ENCODE measurements around the gene KCNIP1.

Gene KCNIP1

DNA sequence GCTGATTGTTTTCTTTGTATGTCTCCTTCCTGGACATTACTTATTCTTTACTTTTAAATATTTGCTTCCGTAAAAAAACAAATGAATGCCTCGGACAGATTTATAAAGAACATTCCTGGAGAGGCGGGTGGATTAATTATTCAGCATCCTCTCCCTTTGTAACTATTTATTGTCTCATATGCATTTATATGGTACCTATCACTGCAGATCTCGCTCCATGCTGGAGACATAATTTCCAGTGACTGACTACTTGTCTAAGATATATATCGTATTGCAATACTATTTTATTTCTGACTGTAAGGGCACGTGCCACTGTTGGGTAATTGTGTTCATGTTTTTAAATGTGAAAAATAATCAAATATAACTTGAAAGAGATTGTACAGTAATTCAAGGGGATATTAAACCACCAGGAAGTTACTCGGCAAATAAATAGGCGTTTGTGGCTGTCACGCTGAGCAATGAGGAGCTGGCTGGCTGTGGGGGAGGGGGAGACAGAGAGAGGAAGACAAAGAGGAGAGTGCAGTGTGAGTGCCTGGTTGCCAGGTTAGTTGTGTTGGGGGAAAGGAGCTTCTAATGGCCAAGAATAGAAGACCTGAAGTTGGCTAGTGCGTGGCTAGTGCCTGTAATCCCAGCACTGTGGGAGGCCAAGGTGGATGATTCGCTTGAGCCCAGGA is 147.9 kb downstream of the KCNIP1 start:
- peaks cover 0 to 3% of the 10 kb centered on the region in 2 experiments for H3K27me3 ChIP-seq (ENCODE audit: control insufficient read depth in 1 of 2, insufficient read depth in 1 of 2, low read length in 2 of 2)

DNA sequence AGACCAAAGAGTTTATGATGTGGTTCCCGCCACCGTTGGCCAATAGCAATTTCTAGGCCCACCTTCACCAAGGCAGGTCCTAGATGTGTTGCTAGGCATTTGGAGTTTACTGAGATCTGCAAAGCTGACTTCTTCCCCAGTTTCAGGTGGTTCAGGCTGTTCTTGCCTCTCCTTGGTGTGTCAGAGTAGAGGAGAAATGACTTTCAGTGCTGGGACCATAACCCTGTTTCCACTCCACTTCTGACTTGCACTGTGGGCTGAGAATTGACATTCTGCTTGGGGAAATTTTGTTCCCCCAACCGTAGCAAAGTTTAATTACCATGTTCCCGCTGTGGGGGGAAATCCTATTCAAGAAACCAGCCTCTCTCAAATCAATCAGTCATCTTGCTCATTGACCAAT is 151.7 kb downstream of the KCNIP1 start:
- peaks cover 0 to 4% of the 10 kb centered on the region in 2 experiments for H3K36me3 ChIP-seq (ENCODE audit: control insufficient read depth in 1 of 2, insufficient read depth in 2 of 2, low read depth in 1 of 2, low read length in 2 of 2)
- H3K18ac ChIP-seq (ENCODE audit: low read depth in 1 of 2, low read length in 2 of 2): no peak overlapping the region
- peaks cover 1 to 8% of the 10 kb centered on the region in 2 experiments for H3K27me3 ChIP-seq (ENCODE audit: control insufficient read depth in 1 of 2, insufficient read depth in 1 of 2, low read length in 2 of 2)
- H4K91ac ChIP-seq (ENCODE audit: low read length): no peak overlapping the region
- H3K9ac ChIP-seq (ENCODE audit: low read length): no peak overlapping the region
- H3K4me2 ChIP-seq (ENCODE audit: low read length, poor library complexity, severe bottlenecking): no peak overlapping the region
- H2BK120ac ChIP-seq (ENCODE audit: low read depth, low read length): no peak overlapping the region
- H3K4me3 ChIP-seq (ENCODE audit: insufficient read depth in 1 of 2, low read depth in 1 of 2, low read length in 2 of 2): no peak overlapping the region
- H2BK15ac ChIP-seq (ENCODE audit: low read depth, poor library complexity, severe bottlenecking): no peak overlapping the region
- no peak overlapping the region for H2AFZ ChIP-seq (ENCODE audit: low read depth, low read length)
- H3K14ac ChIP-seq (ENCODE audit: low read length in 2 of 2): peak overlapping the region in 1 of 2 experiments; percentile 48
- H3K79me1 ChIP-seq (replicated peaks; ENCODE audit: low read length, poor library complexity, severe bottlenecking): no peaks in the 10 kb centered on the region
- peaks cover 2% of the 10 kb centered on the region for H3K4me1 ChIP-seq (ENCODE audit: control insufficient read depth, insufficient read depth, low read depth, low read length)
- no peak overlapping the region for H2AK5ac ChIP-seq (ENCODE audit: low read length, severe bottlenecking)
- DNase-seq: no peak
- no peak overlapping the region for H2BK5ac ChIP-seq (ENCODE audit: low read depth, low read length, poor library complexity, severe bottlenecking)
- 85% methylated on average over 4 of the region's 4 CpGs for WGBS
- H4K8ac ChIP-seq (ENCODE audit: low read length): no peak overlapping the region
- H3K23ac ChIP-seq (ENCODE audit: low read length in 2 of 2): peak overlapping the region in 1 of 2 experiments; percentile 40
- H3K9me3 ChIP-seq (ENCODE audit: control insufficient read depth, low read length): no peaks in the 10 kb centered on the region
- no peak overlapping the region for H2BK12ac ChIP-seq (ENCODE audit: low read length in 2 of 2)
- H3K27ac ChIP-seq (ENCODE audit: low read length, poor library complexity, severe bottlenecking): no peak overlapping the region
- H3K4ac ChIP-seq (ENCODE audit: low read depth in 1 of 2, low read length in 2 of 2): no peak overlapping the region

More for the DNA sequence above, 147.9 kb downstream of the KCNIP1 start:
- no peak overlapping the region for H4K91ac ChIP-seq (ENCODE audit: low read length)
- no peak overlapping the region for H3K27ac ChIP-seq (ENCODE audit: low read length, poor library complexity, severe bottlenecking)
- no peak overlapping the region for H2BK5ac ChIP-seq (ENCODE audit: low read depth, low read length, poor library complexity, severe bottlenecking)
- H3K4ac ChIP-seq (ENCODE audit: low read depth in 1 of 2, low read length in 2 of 2): no peak overlapping the region
- peaks cover 0 to 4% of the 10 kb centered on the region in 2 experiments for H3K36me3 ChIP-seq (ENCODE audit: control insufficient read depth in 1 of 2, insufficient read depth in 2 of 2, low read depth in 1 of 2, low read length in 2 of 2)
- H3K4me1 ChIP-seq (ENCODE audit: control insufficient read depth, insufficient read depth, low read depth, low read length): peaks cover 2% of the 10 kb centered on the region
- no peaks in the 10 kb centered on the region for H3K79me1 ChIP-seq (replicated peaks; ENCODE audit: low read length, poor library complexity, severe bottlenecking)
- no peak overlapping the region for H3K4me3 ChIP-seq (ENCODE audit: insufficient read depth in 1 of 2, low read depth in 1 of 2, low read length in 2 of 2)
- no peak overlapping the region for H2BK120ac ChIP-seq (ENCODE audit: low read depth, low read length)
- no peak overlapping the region for H2BK15ac ChIP-seq (ENCODE audit: low read depth, poor library complexity, severe bottlenecking)
- no peak overlapping the region for H3K18ac ChIP-seq (ENCODE audit: low read depth in 1 of 2, low read length in 2 of 2)
- no peak overlapping the region for H2AK5ac ChIP-seq (ENCODE audit: low read length, severe bottlenecking)
- H4K8ac ChIP-seq (ENCODE audit: low read length): no peak overlapping the region
- no peak overlapping the region for H3K9ac ChIP-seq (ENCODE audit: low read length)
- no peak overlapping the region for H3K4me2 ChIP-seq (ENCODE audit: low read length, poor library complexity, severe bottlenecking)
- no peak overlapping the region for H3K14ac ChIP-seq (ENCODE audit: low read length in 2 of 2)
- no peak overlapping the region for H2AFZ ChIP-seq (ENCODE audit: low read depth, low read length)
- H2BK12ac ChIP-seq (ENCODE audit: low read length in 2 of 2): no peak overlapping the region
- H3K9me3 ChIP-seq (ENCODE audit: control insufficient read depth, low read length): no peaks in the 10 kb centered on the region
- no peak overlapping the region for H3K23ac ChIP-seq (ENCODE audit: low read length in 2 of 2)
- WGBS: 84% methylated on average over 10 of the region's 11 CpGs
- DNase-seq: no peak

DNA sequence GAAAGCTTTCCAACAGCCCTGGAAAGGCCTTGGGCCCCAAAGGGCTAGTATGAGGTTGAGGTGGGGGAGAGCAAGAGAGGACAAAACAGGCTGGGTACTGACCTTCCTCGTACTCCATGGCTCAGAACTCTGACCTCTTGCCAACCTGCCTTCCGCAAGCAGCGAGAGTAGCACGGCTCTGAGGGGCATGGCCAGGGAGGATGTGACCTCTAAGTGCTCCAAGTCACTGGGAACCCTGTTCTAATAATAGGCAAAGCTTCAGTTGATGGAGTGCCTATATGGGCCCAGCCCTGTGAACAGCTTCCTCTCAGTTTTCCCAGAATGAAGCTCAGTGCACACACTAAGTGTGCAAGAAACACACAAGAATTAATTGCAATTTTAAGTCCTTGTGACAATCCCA is 152.1 kb downstream of the KCNIP1 start:
- Histone ChIP-seq H3K18ac (ENCODE audit: low read depth in 1 of 2, low read length in 2 of 2) (no peak overlapping the region), H2BK15ac (ENCODE audit: low read depth, poor library complexity, severe bottlenecking) (no peak overlapping the region), H3K4ac (ENCODE audit: low read depth in 1 of 2, low read length in 2 of 2) (no peak overlapping the region), H3K4me3 (ENCODE audit: insufficient read depth in 1 of 2, low read depth in 1 of 2, low read length in 2 of 2) (no peak overlapping the region), H3K9me3 (ENCODE audit: control insufficient read depth, low read length) (no peaks in the 10 kb centered on the region), H3K4me1 (ENCODE audit: control insufficient read depth, insufficient read depth, low read depth, low read length) (peaks cover 2% of the 10 kb centered on the region), H2BK5ac (ENCODE audit: low read depth, low read length, poor library complexity, severe bottlenecking) (no peak overlapping the region), H3K79me1 (replicated peaks; ENCODE audit: low read length, poor library complexity, severe bottlenecking) (no peaks in the 10 kb centered on the region), H2AFZ (ENCODE audit: low read depth, low read length) (no peak overlapping the region), H2BK120ac (ENCODE audit: low read depth, low read length) (no peak overlapping the region), H3K36me3 (ENCODE audit: control insufficient read depth in 1 of 2, insufficient read depth in 2 of 2, low read depth in 1 of 2, low read length in 2 of 2) (peaks cover 0 to 4% of the 10 kb centered on the region in 2 experiments), H3K4me2 (ENCODE audit: low read length, poor library complexity, severe bottlenecking) (no peak overlapping the region), H3K9ac (ENCODE audit: low read length) (no peak overlapping the region), H4K8ac (ENCODE audit: low read length) (no peak overlapping the region), H3K14ac (ENCODE audit: low read length in 2 of 2) (no peak overlapping the region), H3K27me3 (ENCODE audit: control insufficient read depth in 1 of 2, insufficient read depth in 1 of 2, low read length in 2 of 2) (peaks cover 3 to 9% of the 10 kb centered on the region in 2 experiments), H2AK5ac (ENCODE audit: low read length, severe bottlenecking) (no peak overlapping the region), H3K27ac (ENCODE audit: low read length, poor library complexity, severe bottlenecking) (no peak overlapping the region), H4K91ac (ENCODE audit: low read length) (no peak overlapping the region), H3K23ac (ENCODE audit: low read length in 2 of 2) (no peak overlapping the region), H2BK12ac (ENCODE audit: low read length in 2 of 2) (no peak overlapping the region)
- no peak for DNase-seq
- 79% methylated on average over 4 of the region's 4 CpGs for WGBS

DNA sequence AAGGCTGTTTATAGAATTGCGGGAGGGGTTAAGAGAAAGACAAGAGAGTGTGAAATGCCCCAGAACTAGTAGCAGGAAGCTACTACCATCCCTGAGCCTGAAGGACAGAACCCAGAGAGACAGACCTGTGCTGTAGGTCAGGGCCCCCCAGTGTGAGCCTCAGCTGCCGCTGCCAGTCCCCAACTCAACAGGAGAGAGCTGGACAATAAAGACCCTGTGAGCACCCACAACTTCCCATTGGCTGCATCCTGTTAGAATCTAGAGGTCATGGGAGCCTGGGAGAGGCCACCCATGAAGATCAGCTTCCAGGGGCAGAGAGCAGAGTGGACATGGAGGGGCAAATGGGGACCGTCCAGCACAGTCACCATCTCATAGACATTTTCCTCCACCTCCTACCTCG is 152.5 kb downstream of the KCNIP1 start:
- Histone ChIP-seq H3K18ac (ENCODE audit: low read depth in 1 of 2, low read length in 2 of 2) (no peak overlapping the region), H2BK5ac (ENCODE audit: low read depth, low read length, poor library complexity, severe bottlenecking) (no peak overlapping the region), H3K9me3 (ENCODE audit: control insufficient read depth, low read length) (no peaks in the 10 kb centered on the region), H3K23ac (ENCODE audit: low read length in 2 of 2) (no peak overlapping the region), H2BK120ac (ENCODE audit: low read depth, low read length) (no peak overlapping the region), H4K8ac (ENCODE audit: low read length) (no peak overlapping the region), H3K36me3 (ENCODE audit: control insufficient read depth in 1 of 2, insufficient read depth in 2 of 2, low read depth in 1 of 2, low read length in 2 of 2) (peaks cover 0 to 4% of the 10 kb centered on the region in 2 experiments), H3K9ac (ENCODE audit: low read length) (no peak overlapping the region), H3K79me1 (replicated peaks; ENCODE audit: low read length, poor library complexity, severe bottlenecking) (no peaks in the 10 kb centered on the region), H3K4ac (ENCODE audit: low read depth in 1 of 2, low read length in 2 of 2) (no peak overlapping the region), H4K91ac (ENCODE audit: low read length) (no peak overlapping the region), H3K4me1 (ENCODE audit: control insufficient read depth, insufficient read depth, low read depth, low read length) (peaks cover 2% of the 10 kb centered on the region), H3K27ac (ENCODE audit: low read length, poor library complexity, severe bottlenecking) (no peak overlapping the region), H2BK15ac (ENCODE audit: low read depth, poor library complexity, severe bottlenecking) (no peak overlapping the region), H3K14ac (ENCODE audit: low read length in 2 of 2) (no peak overlapping the region), H2AFZ (ENCODE audit: low read depth, low read length) (no peak overlapping the region), H2AK5ac (ENCODE audit: low read length, severe bottlenecking) (no peak overlapping the region), H3K4me2 (ENCODE audit: low read length, poor library complexity, severe bottlenecking) (no peak overlapping the region), H3K4me3 (ENCODE audit: insufficient read depth in 1 of 2, low read depth in 1 of 2, low read length in 2 of 2) (no peak overlapping the region), H3K27me3 (ENCODE audit: control insufficient read depth in 1 of 2, insufficient read depth in 1 of 2, low read length in 2 of 2) (peaks cover 3 to 12% of the 10 kb centered on the region in 2 experiments), H2BK12ac (ENCODE audit: low read length in 2 of 2) (no peak overlapping the region)
- WGBS: 93% methylated on average over 4 of the region's 4 CpGs
- no peak for DNase-seq
